Measurements from ENCODE around the gene KRT77.

DNA sequence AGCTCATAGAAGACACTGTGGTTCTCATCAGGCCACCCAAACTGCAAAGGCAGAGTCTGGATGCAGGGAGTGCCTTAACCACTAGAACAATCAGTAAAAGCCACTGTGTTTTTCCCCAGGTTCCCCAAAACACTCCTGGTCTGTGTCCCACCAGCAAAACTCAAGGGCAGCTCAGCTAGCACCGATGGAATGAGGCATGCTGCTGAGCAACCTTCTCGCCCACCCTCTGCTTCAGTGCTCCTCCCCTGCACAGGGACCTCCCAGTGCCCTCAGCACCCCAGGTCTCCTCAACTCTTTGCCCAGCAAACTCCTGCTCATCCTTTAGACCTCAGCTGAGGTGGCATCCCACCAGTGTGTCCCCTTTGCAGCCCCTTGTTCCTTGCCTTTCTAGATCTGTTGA lies 4.0 kb downstream of the KRT77 start:
- TF ChIP-seq TAF1 (IDR thresholded peaks at IDR 0.05; ENCODE audit: borderline replicate concordance, low read depth, low read length) (no peak), YY1 (IDR thresholded peaks at IDR 0.05; ENCODE audit: low read depth) (no peak), SIN3A (IDR thresholded peaks at IDR 0.05; ENCODE audit: borderline replicate concordance, low read depth, low read length) (no peak)
- TF ChIP-seq, protein P1, sequence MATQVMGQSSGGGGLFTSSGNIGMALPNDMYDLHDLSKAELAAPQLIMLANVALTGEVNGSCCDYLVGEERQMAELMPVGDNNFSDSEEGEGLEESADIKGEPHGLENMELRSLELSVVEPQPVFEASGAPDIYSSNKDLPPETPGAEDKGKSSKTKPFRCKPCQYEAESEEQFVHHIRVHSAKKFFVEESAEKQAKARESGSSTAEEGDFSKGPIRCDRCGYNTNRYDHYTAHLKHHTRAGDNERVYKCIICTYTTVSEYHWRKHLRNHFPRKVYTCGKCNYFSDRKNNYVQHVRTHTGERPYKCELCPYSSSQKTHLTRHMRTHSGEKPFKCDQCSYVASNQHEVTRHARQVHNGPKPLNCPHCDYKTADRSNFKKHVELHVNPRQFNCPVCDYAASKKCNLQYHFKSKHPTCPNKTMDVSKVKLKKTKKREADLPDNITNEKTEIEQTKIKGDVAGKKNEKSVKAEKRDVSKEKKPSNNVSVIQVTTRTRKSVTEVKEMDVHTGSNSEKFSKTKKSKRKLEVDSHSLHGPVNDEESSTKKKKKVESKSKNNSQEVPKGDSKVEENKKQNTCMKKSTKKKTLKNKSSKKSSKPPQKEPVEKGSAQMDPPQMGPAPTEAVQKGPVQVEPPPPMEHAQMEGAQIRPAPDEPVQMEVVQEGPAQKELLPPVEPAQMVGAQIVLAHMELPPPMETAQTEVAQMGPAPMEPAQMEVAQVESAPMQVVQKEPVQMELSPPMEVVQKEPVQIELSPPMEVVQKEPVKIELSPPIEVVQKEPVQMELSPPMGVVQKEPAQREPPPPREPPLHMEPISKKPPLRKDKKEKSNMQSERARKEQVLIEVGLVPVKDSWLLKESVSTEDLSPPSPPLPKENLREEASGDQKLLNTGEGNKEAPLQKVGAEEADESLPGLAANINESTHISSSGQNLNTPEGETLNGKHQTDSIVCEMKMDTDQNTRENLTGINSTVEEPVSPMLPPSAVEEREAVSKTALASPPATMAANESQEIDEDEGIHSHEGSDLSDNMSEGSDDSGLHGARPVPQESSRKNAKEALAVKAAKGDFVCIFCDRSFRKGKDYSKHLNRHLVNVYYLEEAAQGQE (IDR thresholded peaks at IDR 0.05; ENCODE audit: low read depth, low read length), result no peak

Data from SK-N-SH (cell line).